K562 (cell line): ENCODE measurements around the gene HCRT. TPM values are rescaled to one million over a fixed set of nuclear protein-coding genes. Genes with fewer than 3 reads are reported as not detected.

Experiments
- ARID2 ChIP-seq: fragments of 450-650 bp; IDR thresholded peaks from 2 replicates; pipeline ENCODE4 v1.6.1; 2017; ENCODE audit warnings: antibody characterized with exemption, mild to moderate bottlenecking
- CEBPB ChIP-seq: fragments of 450-650 bp; IDR thresholded peaks from 2 replicates; pipeline ENCODE4 v1.6.1; 2016; ENCODE audit warnings: missing genetic modification characterization, missing compliant biosample characterization
- CXXC5 ChIP-seq: fragments of 250-450 bp; sonication (Bioruptor Pico); IDR thresholded peaks from 2 replicates; pipeline ENCODE4 v1.8.0; 2022; ENCODE audit warnings: inconsistent platforms, mild to moderate bottlenecking, moderate library complexity
- FOSL1 ChIP-seq: fragments of 200-800 bp; sonication (Bioruptor generic); conservative IDR thresholded peaks from 2 replicates; pipeline ENCODE4 v1.6.1; 2016; ENCODE audit warnings: missing genetic modification characterization, missing compliant biosample characterization
- FOXA3 ChIP-seq, 2 experiments: fragments of 450-650 bp in 1 of 2; sonication (generic) in 1 of 2; formaldehyde crosslinking; IDR thresholded peaks in 1 of 2; conservative IDR thresholded peaks in 1 of 2; 2 replicates each; pipeline versions ENCODE4 v1.4.0 to v1.8.0; 2020 to 2022; ENCODE audit warnings: mild to moderate bottlenecking in 2 of 2, missing genetic modification reagents in 1 of 2
- NFIC ChIP-seq: fragments of 450-650 bp; IDR thresholded peaks from 2 replicates; pipeline ENCODE4 v1.6.1; 2017; ENCODE audit warnings: mild to moderate bottlenecking, inconsistent platforms
- PML ChIP-seq: IDR thresholded peaks from 2 replicates; pipeline ENCODE4 v1.6.1; 2012; ENCODE audit warnings: low read length, inconsistent platforms
- PURB ChIP-seq: sonication (generic); formaldehyde crosslinking; IDR thresholded peaks from 2 replicates; pipeline ENCODE4 v1.9.0; 2021; ENCODE audit warnings: low read depth, mild to moderate bottlenecking, missing genetic modification reagents
- RBM14 ChIP-seq: fragments of 200-400 bp; formaldehyde crosslinking; IDR thresholded peaks from 2 replicates; pipeline ENCODE4 v1.6.1; 2018; ENCODE audit warnings: low read depth, mild to moderate bottlenecking, low read length, moderate library complexity, borderline replicate concordance; ENCODE audit not compliant: insufficient read depth
- RBM34 ChIP-seq: fragments of 200-400 bp; formaldehyde crosslinking; IDR thresholded peaks from 2 replicates; pipeline ENCODE4 v1.6.1; 2018; ENCODE audit warnings: low read length, borderline replicate concordance; ENCODE audit not compliant: insufficient read depth
- SP2 ChIP-seq: IDR thresholded peaks from 2 replicates; pipeline ENCODE4 v1.6.1; 2011; ENCODE audit warnings: mild to moderate bottlenecking, low read depth, low read length, moderate library complexity; ENCODE audit not compliant: poor library complexity, severe bottlenecking; ENCODE audit errors: extremely low read depth
- SREBF2 ChIP-seq: sonication (generic); formaldehyde crosslinking; IDR thresholded peaks from 2 replicates; pipeline ENCODE4 v1.4.0; 2020; ENCODE audit warnings: mild to moderate bottlenecking, missing genetic modification reagents
- STAT5B ChIP-seq: fragments of 250-450 bp; sonication (Bioruptor Pico); IDR thresholded peaks from 2 replicates; pipeline ENCODE4 v1.8.0; 2021; ENCODE audit warnings: mild to moderate bottlenecking, inconsistent platforms
- U2AF2 ChIP-seq: fragments of 200-400 bp; formaldehyde crosslinking; optimal IDR thresholded peaks from 2 replicates; pipeline ENCODE3; 2017; ENCODE audit warnings: low read depth, mild to moderate bottlenecking, low read length
- YBX1 ChIP-seq: fragments of 450-650 bp; IDR thresholded peaks from 2 replicates; pipeline ENCODE4 v1.7.1; 2016; ENCODE audit warnings: mild to moderate bottlenecking
- ZBED1 ChIP-seq: IDR thresholded peaks from 2 replicates; pipeline ENCODE4 v1.6.1; 2014
- ZBTB1 ChIP-seq: sonication (generic); formaldehyde crosslinking; IDR thresholded peaks from 2 replicates; pipeline ENCODE4 v1.8.1; 2023; ENCODE audit warnings: missing genetic modification reagents, low read depth, mild to moderate bottlenecking, borderline replicate concordance
- polyA plus RNA-seq, 8 experiments: library from polyadenylated mRNA; depleted of rRNA in 4 of 8; stranded (reverse) in 5 of 8; unstranded in 3 of 8; fragments of >200 nt; fragmentation: Nextera tagmentation in 2 of 8; fragmentation: Illumina TruSeq in 1 of 8; extraction: Ambion mirVana in 2 of 8; extraction: Trizol in 1 of 8; gene quantifications; 2 replicates each; pipeline versions ENCODE4 v1.2.1 to v1.2.3, GENCODE V29; 2011 to 2014; ENCODE audit warnings: inconsistent platforms in 1 of 8, missing spikeins in 1 of 8
- total RNA-seq, 7 experiments: library from RNA; depleted of rRNA in 6 of 7; stranded (reverse); fragments of >200 nt in 6 of 7; fragmentation: Illumina TruSeq in 2 of 7; extraction: Trizol in 2 of 7; gene quantifications; 2 replicates each; pipeline versions ENCODE4 v1.2.1 to v1.2.3, GENCODE V29; 2011 to 2021; ENCODE audit warnings: low replicate concordance in 1 of 7
- TF ChIP-seq, protein P1 (sequence below): fragments of 450-650 bp; IDR thresholded peaks from 2 replicates; pipeline ENCODE4 v1.6.1; 2016; ENCODE audit warnings: borderline replicate concordance
- TF ChIP-seq, protein P2 (sequence below), 2 experiments: IDR thresholded peaks in 1 of 2; conservative IDR thresholded peaks in 1 of 2; 2 replicates each; pipeline ENCODE4 v1.6.1; 2016; ENCODE audit warnings: low read depth in 2 of 2, mild to moderate bottlenecking in 1 of 2, missing compliant biosample characterization in 1 of 2, missing genetic modification characterization in 1 of 2, moderate library complexity in 1 of 2

Gene HCRT
- total and polyA plus RNA-seq, 9 of the 15 experiments (the other 6 are each of a cell fraction or from before 2014, with no cell fraction given): not detected

GRCh38 chr17:42193969-42194899 is 9.0 kb upstream of the HCRT start, which contains the start of gene GHDC (continued):
- TF ChIP-seq, protein P1, sequence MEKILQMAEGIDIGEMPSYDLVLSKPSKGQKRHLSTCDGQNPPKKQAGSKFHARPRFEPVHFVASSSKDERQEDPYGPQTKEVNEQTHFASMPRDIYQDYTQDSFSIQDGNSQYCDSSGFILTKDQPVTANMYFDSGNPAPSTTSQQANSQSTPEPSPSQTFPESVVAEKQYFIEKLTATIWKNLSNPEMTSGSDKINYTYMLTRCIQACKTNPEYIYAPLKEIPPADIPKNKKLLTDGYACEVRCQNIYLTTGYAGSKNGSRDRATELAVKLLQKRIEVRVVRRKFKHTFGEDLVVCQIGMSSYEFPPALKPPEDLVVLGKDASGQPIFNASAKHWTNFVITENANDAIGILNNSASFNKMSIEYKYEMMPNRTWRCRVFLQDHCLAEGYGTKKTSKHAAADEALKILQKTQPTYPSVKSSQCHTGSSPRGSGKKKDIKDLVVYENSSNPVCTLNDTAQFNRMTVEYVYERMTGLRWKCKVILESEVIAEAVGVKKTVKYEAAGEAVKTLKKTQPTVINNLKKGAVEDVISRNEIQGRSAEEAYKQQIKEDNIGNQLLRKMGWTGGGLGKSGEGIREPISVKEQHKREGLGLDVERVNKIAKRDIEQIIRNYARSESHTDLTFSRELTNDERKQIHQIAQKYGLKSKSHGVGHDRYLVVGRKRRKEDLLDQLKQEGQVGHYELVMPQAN: peak; percentile 70; the same call in 1 of the 2 replicates
- TF ChIP-seq SREBF2 (CRISPR knock-in tag) (no peak), YBX1 (no peak), PURB (CRISPR knock-in tag) (no peak), CEBPB (tag) (no peak), CXXC5 (CRISPR knock-in tag) (peak; percentile 11; the same call in 1 of the 2 replicates), RBM14 (no peak), STAT5B (CRISPR knock-in tag) (no peak), ARID2 (no peak), NFIC (no peak), FOXA3 (CRISPR knock-in tag; conservative IDR thresholded peaks at IDR 0.05 in 1 of 2, IDR thresholded peaks at IDR 0.05 in 1 of 2) (no peak), ZBED1 (no peak), RBM34 (no peak), U2AF2 (no peak), SP2 (no peak), PML (no peak), ZBTB1 (no peak), FOSL1 (tag) (no peak)
- TF ChIP-seq, protein P2, sequence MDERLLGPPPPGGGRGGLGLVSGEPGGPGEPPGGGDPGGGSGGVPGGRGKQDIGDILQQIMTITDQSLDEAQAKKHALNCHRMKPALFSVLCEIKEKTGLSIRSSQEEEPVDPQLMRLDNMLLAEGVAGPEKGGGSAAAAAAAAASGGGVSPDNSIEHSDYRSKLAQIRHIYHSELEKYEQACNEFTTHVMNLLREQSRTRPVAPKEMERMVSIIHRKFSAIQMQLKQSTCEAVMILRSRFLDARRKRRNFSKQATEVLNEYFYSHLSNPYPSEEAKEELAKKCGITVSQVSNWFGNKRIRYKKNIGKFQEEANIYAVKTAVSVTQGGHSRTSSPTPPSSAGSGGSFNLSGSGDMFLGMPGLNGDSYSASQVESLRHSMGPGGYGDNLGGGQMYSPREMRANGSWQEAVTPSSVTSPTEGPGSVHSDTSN (CRISPR knock-in tag; IDR thresholded peaks at IDR 0.05; ENCODE audit: low read depth): no peak
- TF ChIP-seq, protein P2 (tag; conservative IDR thresholded peaks at IDR 0.05; ENCODE audit: low read depth): no peak
